Motor neuron (in vitro differentiated cells): ENCODE measurements around the gene PNPLA7. TPM values are rescaled to one million over a fixed set of nuclear protein-coding genes. Genes with fewer than 3 reads are reported as not detected.
A peak's percentile ranks its signal among the peaks of the same experiment; 100 is the strongest.

Experiments
- ATAC-seq, 8 experiments: fragments of 200-7000 bp; cut with Tn5 transposase; replicated peaks in 6 of 8; 2 replicates each; pipeline ENCODE4 v1.8.0; 2021; ENCODE audit warnings: mild to moderate bottlenecking in 8 of 8, moderate library complexity in 8 of 8
- H3K27ac ChIP-seq, 2 donors: fragments of 250-450 bp; sonication (Bioruptor Pico); 2 replicates each; pipeline ENCODE4 v1.9.0; 2021; ENCODE audit warnings: antibody characterized with exemption in 2 of 2, mild to moderate bottlenecking in 2 of 2, moderate library complexity in 1 of 2
- H3K4me1 ChIP-seq, 2 donors: fragments of 250-450 bp; sonication (Bioruptor Pico); replicated peaks in 1 of 2; 2 replicates each; pipeline ENCODE4 v1.6.1; 2021; ENCODE audit warnings: antibody characterized with exemption in 2 of 2, mild to moderate bottlenecking in 2 of 2, moderate library complexity in 1 of 2
- H3K4me3 ChIP-seq, 5 donors: fragments of 250-450 bp; sonication (Bioruptor Pico); 2 replicates each; pipeline ENCODE4 v1.9.0; 2021; ENCODE audit warnings: antibody characterized with exemption in 5 of 5, mild to moderate bottlenecking in 5 of 5, moderate library complexity in 4 of 5
- WGBS, 10 experiments: fragments of 450-650 bp; shearing (Covaris generic); methylation state at CpG; one replicate each; pipeline ENCODE4 v1.0.0; 2022; 5-methylcytosine and 5-hydroxymethylcytosine counted together
- in situ Hi-C, 9 experiments: fragments of 400-800 bp; cut with MboI; loops; one replicate each; pipeline ENCODE4 v1.15.0; 2021; ENCODE audit warnings: low sequenced_read_pairs in 9 of 9, low pct_unique_long_range_greater_than_20kb in 2 of 9; ENCODE audit not compliant: unreplicated experiment in 9 of 9
- total RNA-seq, 8 experiments: library from RNA; unstranded; fragments of 300-600 nt; gene quantifications; 2 replicates each; pipeline versions ENCODE4 v1.2.3 to v1.2.4, GENCODE V29; 2022

PNPLA7 gene
- total RNA-seq, 8 experiments from 2014 or later, result 0.16 to 3.3 (median 1.5) TPM

GRCh38 chr9:137583347-137583746 is 33.1 kb upstream of the PNPLA7 start:
- ATAC-seq, result no peak
- H3K4me3 ChIP-seq, result no peak overlapping the region
- WGBS, 10 experiments, result 56 to 84% (median 84%) methylated on average over 1 to 8 of the region's 14 CpGs; no CpG with 5 or more reads in 7 of the 10 experiments
- in situ Hi-C loops, result loop anchor here in 1 of 9 experiments (25.0 kb wide), 1 partner anchor 104 kb away; no protein-coding TSS in a partner anchor
- no peak overlapping the region for H3K27ac ChIP-seq
- peaks cover 0 to 4% of the 10 kb centered on the region in 2 donors for H3K4me1 ChIP-seq

DNA sequence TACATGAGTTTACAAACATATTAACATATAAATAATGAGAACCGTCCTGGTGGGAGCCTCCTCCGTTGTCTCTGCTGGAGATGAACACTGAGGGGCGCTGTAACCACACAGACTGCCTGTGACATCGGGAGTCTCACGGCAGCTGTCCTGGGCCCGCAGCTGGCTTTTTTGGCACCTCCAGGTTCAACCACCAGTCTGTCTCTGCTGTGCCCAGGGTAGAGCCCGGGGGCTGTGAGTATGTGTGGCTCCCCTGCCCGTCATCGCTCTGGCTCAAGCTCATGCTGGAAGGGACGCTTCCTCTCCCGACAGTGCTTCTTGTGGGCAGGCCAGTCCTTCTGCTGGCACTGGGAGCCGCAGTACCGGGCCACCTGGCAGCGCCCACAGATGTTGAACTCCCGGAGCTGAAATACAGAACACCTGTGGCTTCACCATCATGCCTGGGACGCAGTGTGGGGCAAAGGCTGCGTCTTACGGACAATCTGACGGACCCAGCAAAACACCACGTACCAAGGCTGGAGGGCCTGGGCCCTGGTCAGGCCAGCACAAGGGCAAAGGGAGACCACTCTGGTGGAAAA is 32.2 kb upstream of the PNPLA7 start:
- no peak for ATAC-seq
- in situ Hi-C loops, result loop anchor here in 1 of 9 experiments (25.0 kb wide), 1 partner anchor 105 kb away; no protein-coding TSS in a partner anchor
- H3K27ac ChIP-seq, result no peak overlapping the region
- peaks cover 5 to 7% of the 10 kb centered on the region in 2 donors for H3K4me1 ChIP-seq
- 75 to 93% (median 80%) methylated on average over 2 to 11 of the region's 20 CpGs; no CpG with 5 or more reads in 6 of the 10 experiments for WGBS, 10 experiments
- no peak overlapping the region for H3K4me3 ChIP-seq

GRCh38 chr9:137581361-137582285 is 31.4 kb upstream of the PNPLA7 start:
- peaks cover 12 to 15% of the 10 kb centered on the region in 2 donors for H3K4me1 ChIP-seq
- 73 to 100% (median 97%) methylated on average over 1 to 11 of the region's 22 CpGs; no CpG with 5 or more reads in 3 of the 10 experiments for WGBS, 10 experiments
- no peak overlapping the region for H3K27ac ChIP-seq
- in situ Hi-C loops, result loop anchor here in 1 of 9 experiments (25.0 kb wide), 1 partner anchor 106 kb away; no protein-coding TSS in a partner anchor
- ATAC-seq, result no peak
- H3K4me3 ChIP-seq, result no peak overlapping the region

DNA sequence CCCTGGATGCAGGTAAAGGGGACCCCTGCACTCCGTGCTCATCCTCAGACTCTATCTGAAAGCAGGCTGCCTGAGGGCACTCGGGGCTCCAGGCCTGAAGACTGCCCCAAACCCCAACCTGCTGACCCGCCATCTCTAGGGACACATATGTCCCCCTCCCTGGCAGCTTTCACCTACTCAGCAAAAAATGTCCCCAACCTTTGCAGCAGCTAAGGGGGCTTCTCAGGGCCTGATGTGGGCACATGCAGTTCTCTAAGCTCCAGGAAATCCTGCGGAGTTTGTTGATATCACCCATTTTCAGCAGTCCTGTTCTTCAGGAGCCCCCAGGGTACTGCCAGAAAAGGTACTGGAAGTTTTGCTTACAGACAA is 30.7 kb upstream of the PNPLA7 start:
- Histone ChIP-seq H3K27ac (no peak overlapping the region), H3K4me1 (peaks cover 18 to 22% of the 10 kb centered on the region in 2 donors), H3K4me3 (no peak overlapping the region)
- in situ Hi-C loops, result loop anchor here in 1 of 9 experiments (25.0 kb wide), 1 partner anchor 106 kb away; no protein-coding TSS in a partner anchor
- WGBS, 10 experiments, result 80 to 100% (median 92%) methylated on average over 1 to 3 of the region's 4 CpGs; no CpG with 5 or more reads in 6 of the 10 experiments
- ATAC-seq, result no peak

- in situ Hi-C loops, result loop anchor here in 1 of 9 experiments (25.0 kb wide), 1 partner anchor 107 kb away; no protein-coding TSS in a partner anchor
- Histone ChIP-seq H3K27ac (no peak overlapping the region), H3K4me3 (no peak overlapping the region), H3K4me1 (peaks cover 22 to 24% of the 10 kb centered on the region in 2 donors)
- 84 to 100% (median 87%) methylated on average over 1 to 6 of the region's 23 CpGs; no CpG with 5 or more reads in 5 of the 10 experiments for WGBS, 10 experiments
- ATAC-seq, result no peak
These were observed 30.2 kb upstream of the PNPLA7 start for GRCh38 chr9:137580209-137580953.

GRCh38 chr9:137579259-137579604 is 29.0 kb upstream of the PNPLA7 start:
- Histone ChIP-seq H3K27ac (peak overlapping the region in 1 of 2 donors; percentile 98), H3K4me3 (peak overlapping the region; percentile 86 to 98 (median 97)), H3K4me1 (peaks cover 27 to 28% of the 10 kb centered on the region in 2 donors)
- 6 to 71% (median 20%) methylated on average over 3 to 14 of the region's 19 CpGs; no CpG with 5 or more reads in 7 of the 10 experiments for WGBS, 10 experiments
- ATAC-seq, result peak in 1 of 8 experiments; percentile 21
- in situ Hi-C loops, result loop anchor here in 1 of 9 experiments (25.0 kb wide), 1 partner anchor 108 kb away; no protein-coding TSS in a partner anchor

GRCh38 chr9:137578518-137579258 is 28.5 kb upstream of the PNPLA7 start, which contains the start of gene DPH7:
Gene DPH7 (minus strand): TSS chr9:137578925. CDS start chr9:137578777, 148 bp downstream.
- peak within 1 kb of the TSS; percentile 92 to 98 for H3K27ac ChIP-seq
- ATAC-seq, result peak; percentile 87 to 96 (median 88)
- 0 to 13% (median 3%) methylated on average over 4 to 15 of the region's 82 CpGs; no CpG with 5 or more reads in 5 of the 10 experiments for WGBS, 10 experiments
- in situ Hi-C loops, result loop anchor here in 1 of 9 experiments (25.0 kb wide), 1 partner anchor 109 kb away; no protein-coding TSS in a partner anchor
- H3K4me3 ChIP-seq, result peak within 1 kb of the TSS; percentile 86 to 98 (median 97)
- H3K4me1 ChIP-seq, result peaks cover 27 to 28% of the 10 kb centered on the region in 2 donors

- Histone ChIP-seq H3K4me3 (peak overlapping the region in 1 of 5 donors; percentile 10), H3K4me1 (peaks cover 27 to 28% of the 10 kb centered on the region in 2 donors), H3K27ac (peak overlapping the region; percentile 27 to 49)
- in situ Hi-C loops, result loop anchor here in 1 of 9 experiments (25.0 kb wide), 1 partner anchor 111 kb away; no protein-coding TSS in a partner anchor
- peak in 1 of 8 experiments; percentile 0 for ATAC-seq
- WGBS, 10 experiments, result 68 to 82% (median 79%) methylated on average over 1 to 3 of the region's 12 CpGs; no CpG with 5 or more reads in 5 of the 10 experiments
These were observed 25.7 kb upstream of the PNPLA7 start for GRCh38 chr9:137575716-137576411.

- peaks cover 27 to 28% of the 10 kb centered on the region in 2 donors for H3K4me1 ChIP-seq
- WGBS, 10 experiments, result 2 to 100% (median 70%) methylated on average over 1 to 9 of the region's 9 CpGs; no CpG with 5 or more reads in 2 of the 10 experiments
- ATAC-seq, result peak; percentile 29 to 73 (median 68)
- peak overlapping the region; percentile 49 to 67 for H3K27ac ChIP-seq
- peak overlapping the region in 1 of 5 donors; percentile 10 for H3K4me3 ChIP-seq
- in situ Hi-C loops, result loop anchor here in 1 of 9 experiments (25.0 kb wide), 1 partner anchor 112 kb away; no protein-coding TSS in a partner anchor
These were observed 25.1 kb upstream of the PNPLA7 start for GRCh38 chr9:137575364-137575715.

- peaks cover 26 to 28% of the 10 kb centered on the region in 2 donors for H3K4me1 ChIP-seq
- H3K4me3 ChIP-seq, result no peak overlapping the region
- WGBS, 10 experiments, result 60 to 100% (median 85%) methylated on average over 1 to 8 of the region's 10 CpGs; no CpG with 5 or more reads in 2 of the 10 experiments
- in situ Hi-C loops, result no loop called here
- no peak for ATAC-seq
- no peak overlapping the region for H3K27ac ChIP-seq
These were observed 24.0 kb upstream of the PNPLA7 start for GRCh38 chr9:137574192-137574591.

DNA sequence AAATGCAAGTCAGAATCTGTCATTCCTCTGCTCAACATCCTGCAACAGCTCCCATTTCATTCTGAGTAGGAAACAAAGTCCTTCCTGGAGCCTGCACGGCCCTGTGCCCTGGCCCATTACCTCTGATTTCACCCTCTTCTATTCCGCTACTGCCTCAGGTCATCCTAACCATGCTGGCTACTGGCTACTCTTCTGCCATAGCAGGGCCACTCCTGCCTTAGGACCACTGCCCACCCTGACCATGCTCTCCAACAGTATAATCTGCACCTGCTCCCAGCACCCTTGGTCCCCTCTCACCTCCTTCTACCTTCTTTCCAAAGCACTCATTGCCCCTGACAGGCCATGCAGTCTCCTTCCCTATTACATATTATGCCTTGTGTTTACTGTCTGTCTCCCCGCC is 20.4 kb upstream of the PNPLA7 start:
- no peak for ATAC-seq
- no peak overlapping the region for H3K4me3 ChIP-seq
- in situ Hi-C loops, result no loop called here
- peaks cover 5 to 6% of the 10 kb centered on the region in 2 donors for H3K4me1 ChIP-seq
- no peak overlapping the region for H3K27ac ChIP-seq
- 89 to 100% (median 100%) methylated on average over 1 to 3 of the region's 3 CpGs; no CpG with 5 or more reads in 2 of the 10 experiments for WGBS, 10 experiments
